Gastroesophageal sphincter (tissue), 4 donors: ENCODE data around the gene CCL24. TPM values are rescaled to one million over a fixed set of nuclear protein-coding genes. Genes with fewer than 3 reads are reported as not detected.
"Not testable (repeated sequence)": the region's sequence is repeated elsewhere in the genome, so short reads cannot be mapped to it uniquely, and the experiment has no call there.

ENCODE experiments used
- ATAC-seq: fragments of 150-250 bp; one replicate; pipeline ENCODE4 v1.9.1; 2016; ENCODE audit warnings: mild to moderate bottlenecking, moderate library complexity
- H3K27ac ChIP-seq, 4 donors: fragments of 200-600 bp; sonication (generic) in 3 of 4; 1 replicate in 3 of 4; 2 replicates in 1 of 4; pipeline ENCODE4 v1.5.1; 2016 to 2019
- H3K27me3 ChIP-seq: fragments of 200-600 bp; sonication (generic); one replicate; pipeline ENCODE4 v1.5.1; 2019
- H3K36me3 ChIP-seq, 2 donors: fragments of 200-600 bp; sonication (generic); one replicate each; pipeline ENCODE4 v1.5.1; 2019; ENCODE audit warnings: control low read depth in 1 of 2
- H3K4me1 ChIP-seq, 3 donors: fragments of 200-600 bp; sonication (generic); 1 replicate in 2 of 3; 2 replicates in 1 of 3; pipeline ENCODE4 v1.5.1; 2016 to 2019; ENCODE audit warnings: control low read depth in 2 of 3
- H3K4me3 ChIP-seq, 2 donors: fragments of 200-600 bp; sonication (generic); one replicate each; pipeline ENCODE4 v1.5.1; 2019; ENCODE audit warnings: mild to moderate bottlenecking in 1 of 2, moderate library complexity in 1 of 2
- H3K9me3 ChIP-seq, 3 donors: fragments of 200-600 bp; sonication (generic); one replicate each; pipeline ENCODE4 v1.5.1; 2017 to 2019; ENCODE audit warnings: control low read depth in 2 of 3
- CTCF ChIP-seq, 4 experiments: fragments of 200-600 bp in 2 of 4; fragments of 450-650 bp in 2 of 4; sonication (generic) in 1 of 4; IDR thresholded peaks; one replicate each; pipeline ENCODE4 v1.5.1; 2017 to 2019; ENCODE audit warnings: antibody characterized with exemption in 4 of 4, mild to moderate bottlenecking in 2 of 4, moderate library complexity in 2 of 4
- EP300 ChIP-seq: sonication (generic); formaldehyde crosslinking; IDR thresholded peaks from one replicate; pipeline ENCODE4 v1.6.1; 2017; ENCODE audit warnings: antibody characterized with exemption, mild to moderate bottlenecking
- POLR2A ChIP-seq, 2 donors: fragments of 450-650 bp; IDR thresholded peaks; one replicate each; pipeline ENCODE4 v1.6.1; 2017; ENCODE audit warnings: antibody characterized with exemption in 2 of 2, mild to moderate bottlenecking in 2 of 2, moderate library complexity in 1 of 2
- POLR2AphosphoS5 ChIP-seq: sonication (generic); formaldehyde crosslinking; IDR thresholded peaks from one replicate; pipeline ENCODE4 v1.6.1; 2017; ENCODE audit warnings: antibody characterized with exemption
- WGBS, 2 donors: methylation state at CpG; one replicate each; pipeline ENCODE4 v1.1.5; 2018; ENCODE audit warnings: low coverage in 1 of 2; 5-methylcytosine and 5-hydroxymethylcytosine counted together
- total RNA-seq, 4 donors: library from RNA; depleted of rRNA; stranded (reverse); fragments of >200 nt; gene quantifications; one replicate each; pipeline ENCODE4 v1.1.0, GENCODE V29; 2016

CCL24 gene
- total RNA-seq, 4 donors from 2014 or later, result 0.94 TPM; not detected in 3

GRCh38 chr7:75796420-75796819 is 17.2 kb downstream of the CCL24 start:
- H3K4me3 ChIP-seq, result no peak overlapping the region
- 79 to 84% methylated on average over 5 to 6 of the region's 6 CpGs for WGBS, 2 donors
- H3K36me3 ChIP-seq, result no peaks in the 10 kb centered on the region
- H3K27me3 ChIP-seq, result peaks cover 4% of the 10 kb centered on the region
- peaks cover 0 to 19% (median 5%) of the 10 kb centered on the region in 3 donors for H3K4me1 ChIP-seq
- no peaks in the 10 kb centered on the region for H3K9me3 ChIP-seq
- TF ChIP-seq POLR2A (IDR thresholded peaks at IDR 0.05), result no peak
- no peak for TF ChIP-seq CTCF (IDR thresholded peaks at IDR 0.05)
- TF ChIP-seq POLR2AphosphoS5, result no peak
- no peak for TF ChIP-seq EP300
- no peak for ATAC-seq
- peak overlapping the region in 3 of 4 donors; percentile 12 to 57 (median 50) for H3K27ac ChIP-seq

- ATAC-seq, result peak; percentile 57
- peak overlapping the region in 3 of 4 donors; percentile 31 to 65 (median 57) for H3K27ac ChIP-seq
- peak; percentile 54 for TF ChIP-seq POLR2AphosphoS5
- TF ChIP-seq EP300, result no peak
- no peaks in the 10 kb centered on the region for H3K9me3 ChIP-seq
- 17 to 25% methylated on average over 4 to 8 of the region's 9 CpGs for WGBS, 2 donors
- peaks cover 4% of the 10 kb centered on the region for H3K27me3 ChIP-seq
- H3K4me3 ChIP-seq, result no peak overlapping the region
- peaks cover 0 to 24% (median 5%) of the 10 kb centered on the region in 3 donors for H3K4me1 ChIP-seq
- H3K36me3 ChIP-seq, result no peaks in the 10 kb centered on the region
These were observed 17.7 kb downstream of the CCL24 start for GRCh38 chr7:75795831-75796285.

- Histone ChIP-seq H3K9me3 (no peaks in the 10 kb centered on the region), H3K4me3 (no peak overlapping the region), H3K36me3 (no peaks in the 10 kb centered on the region), H3K27me3 (peaks cover 4% of the 10 kb centered on the region), H3K4me1 (peaks cover 0 to 25% (median 5%) of the 10 kb centered on the region in 3 donors), H3K27ac (no peak overlapping the region)
- ATAC-seq, result no peak
- 95 to 100% methylated on average over 2 of the region's 2 CpGs for WGBS, 2 donors
- TF ChIP-seq CTCF (IDR thresholded peaks at IDR 0.05) (no peak), POLR2AphosphoS5 (no peak), EP300 (no peak), POLR2A (IDR thresholded peaks at IDR 0.05) (no peak)
These were observed 19.9 kb downstream of the CCL24 start for GRCh38 chr7:75793676-75794075.

- H3K4me1 ChIP-seq, result peaks cover 0 to 25% (median 5%) of the 10 kb centered on the region in 3 donors
- not testable (repeated sequence) for H3K9me3 ChIP-seq, H3K27ac ChIP-seq, H3K4me3 ChIP-seq, H3K27me3 ChIP-seq, ATAC-seq, H3K36me3 ChIP-seq
- WGBS, 2 donors, result 93% methylated on average over 5 of the region's 5 CpGs; no CpG with 5 or more reads in 1 of the 2 donors
These were observed 21.0 kb downstream of the CCL24 start for GRCh38 chr7:75792567-75792966.

GRCh38 chr7:75789361-75789924 is 24.2 kb downstream of the CCL24 start:
- Histone ChIP-seq H3K36me3 (no peaks in the 10 kb centered on the region), H3K27ac (peak overlapping the region in 2 of 4 donors; percentile 29 to 37), H3K4me3 (no peak overlapping the region), H3K4me1 (peaks cover 0 to 16% (median 5%) of the 10 kb centered on the region in 3 donors), H3K27me3 (no peaks in the 10 kb centered on the region), H3K9me3 (no peaks in the 10 kb centered on the region)
- 63 to 74% methylated on average over 2 to 3 of the region's 3 CpGs for WGBS, 2 donors
- no peak for ATAC-seq
- TF ChIP-seq EP300 (no peak), POLR2AphosphoS5 (no peak), POLR2A (IDR thresholded peaks at IDR 0.05) (no peak), CTCF (IDR thresholded peaks at IDR 0.05) (no peak)

GRCh38 chr7:75788154-75788847 is 25.3 kb downstream of the CCL24 start:
- H3K27ac ChIP-seq, ATAC-seq, H3K27me3 ChIP-seq, H3K36me3 ChIP-seq, H3K4me3 ChIP-seq, H3K9me3 ChIP-seq: not testable (repeated sequence)
- WGBS, 2 donors, result 77 to 88% methylated on average over 4 to 12 of the region's 14 CpGs
- peaks cover 0 to 16% (median 5%) of the 10 kb centered on the region in 3 donors for H3K4me1 ChIP-seq

GRCh38 chr7:75783058-75783457 is 30.5 kb downstream of the CCL24 start:
- not testable (repeated sequence) for ATAC-seq, H3K4me1 ChIP-seq, H3K27ac ChIP-seq, H3K36me3 ChIP-seq, H3K9me3 ChIP-seq, H3K4me3 ChIP-seq, H3K27me3 ChIP-seq
- WGBS, 2 donors, result 87% methylated on average over 2 to 5 of the region's 5 CpGs

GRCh38 chr7:75780647-75781273 is 32.8 kb downstream of the CCL24 start:
- H3K4me1 ChIP-seq, H3K4me3 ChIP-seq, H3K9me3 ChIP-seq, H3K27ac ChIP-seq, H3K27me3 ChIP-seq, H3K36me3 ChIP-seq, ATAC-seq: not testable (repeated sequence)
- WGBS, 2 donors, result 66 to 72% methylated on average over 7 to 14 of the region's 14 CpGs

- not testable (repeated sequence) for H3K36me3 ChIP-seq, H3K4me1 ChIP-seq, H3K27ac ChIP-seq, H3K9me3 ChIP-seq, H3K27me3 ChIP-seq, ATAC-seq, H3K4me3 ChIP-seq
- 72 to 81% methylated on average over 9 to 10 of the region's 11 CpGs for WGBS, 2 donors
These were observed 34.1 kb downstream of the CCL24 start for GRCh38 chr7:75779516-75779915.
